HCT116 (cell line): Measurements from ENCODE around the gene TMEM117. TPM values are rescaled to one million over a fixed set of nuclear protein-coding genes. Genes with fewer than 3 reads are reported as not detected.

ENCODE experiments used
- ATAC-seq: fragments of 200-7000 bp; cut with Tn5 transposase; 2 replicates; pipeline ENCODE4 v1.9.1; 2020; ENCODE audit warnings: mild to moderate bottlenecking, moderate library complexity
- BruUV-seq: library from RNA; stranded (reverse); fragments of 400-500 nt; replicated peaks from 2 replicates; lab custom pipeline; 2021; lab: Mats Ljungman, UMichigan
- CTCF ChIA-PET: fragments of 300-600 bp; sonication (Branson Sonifier 250); formaldehyde crosslinking; loops from one replicate; lab custom pipeline; 2021; ENCODE audit warnings: antibody characterized with exemption; lab: Charles Lee
- POLR2A ChIA-PET: fragments of 300-600, 350-600 bp; sonication (Branson Sonifier 250); formaldehyde crosslinking; loops from one replicate; lab custom pipeline; 2021; ENCODE audit warnings: antibody characterized with exemption; lab: Charles Lee
- RAD21 ChIA-PET, 2 experiments: fragments of 300-600 bp; sonication (Branson Sonifier 250); formaldehyde crosslinking; loops; one replicate each; lab custom pipeline; 2023; ENCODE audit warnings: low total read pairs in 2 of 2; ENCODE audit not compliant: uncharacterized antibody in 2 of 2, unreplicated experiment in 2 of 2, low non-redundant PET in 1 of 2; lab: Charles Lee
- DNase-seq: peaks from one replicate; pipeline ENCODE4 v3.0.0-alpha.2; 2010; ENCODE audit warnings: low read depth, low spot score
- H2AFZ ChIP-seq: fragments of 200-600 bp; shearing (Covaris generic), sonication (generic); 2 replicates; pipeline ENCODE4 v1.6.1; 2017; ENCODE audit warnings: low read depth, mixed run types, mixed read lengths, antibody characterized with exemption, low read length; ENCODE audit not compliant: poor library complexity, severe bottlenecking
- H3K27ac ChIP-seq: 2 replicates; pipeline ENCODE4 v1.5.1; 2012; ENCODE audit warnings: low read depth, low read length
- H3K27me3 ChIP-seq: fragments of 200-600 bp; sonication (generic); 2 replicates; pipeline ENCODE4 v1.6.1; 2016; ENCODE audit warnings: mixed run types, low read length, mixed read lengths; ENCODE audit not compliant: insufficient read depth
- H3K36me3 ChIP-seq, 2 experiments: fragments of 200-500 bp in 1 of 2; fragments of 200-600 bp in 1 of 2; sonication (Bioruptor generic) in 1 of 2; sonication (generic) in 1 of 2; 2 replicates each; pipeline versions ENCODE4 v1.5.1 to v1.6.1; 2014 to 2016; ENCODE audit warnings: low read length in 2 of 2, inconsistent platforms in 1 of 2, mixed read lengths in 1 of 2, mixed run types in 1 of 2; ENCODE audit not compliant: insufficient read depth in 2 of 2, control insufficient read depth in 1 of 2
- H3K4me1 ChIP-seq, 2 experiments: fragments of 200-600 bp in 1 of 2; sonication (generic) in 1 of 2; 2 replicates each; pipeline versions ENCODE4 v1.5.1 to v1.6.1; 2012 to 2017; ENCODE audit warnings: low read length in 2 of 2, inconsistent platforms in 1 of 2, mild to moderate bottlenecking in 1 of 2, mixed read lengths in 1 of 2, mixed run types in 1 of 2, moderate library complexity in 1 of 2; ENCODE audit not compliant: insufficient read depth in 2 of 2, control insufficient read depth in 1 of 2
- H3K4me2 ChIP-seq: fragments of 200-600 bp; sonication (generic); 2 replicates; pipeline ENCODE4 v1.6.1; 2017; ENCODE audit warnings: mixed run types, low read length, mixed read lengths
- H3K4me3 ChIP-seq, 2 experiments: fragments of 200-600 bp in 1 of 2; sonication (generic) in 1 of 2; replicated peaks in 1 of 2; 2 replicates each; pipeline ENCODE4 v1.5.1; 2011 to 2016; ENCODE audit warnings: low read length in 2 of 2, control low read depth in 1 of 2, low read depth in 1 of 2, mild to moderate bottlenecking in 1 of 2, mixed read lengths in 1 of 2, mixed run types in 1 of 2
- H3K79me2 ChIP-seq: fragments of 200-600 bp; sonication (generic); 2 replicates; pipeline ENCODE4 v1.6.1; 2017; ENCODE audit warnings: mild to moderate bottlenecking, mixed run types, low read length, moderate library complexity, mixed read lengths; ENCODE audit not compliant: insufficient read depth
- H3K9ac ChIP-seq: fragments of 200-600 bp; sonication (generic); 2 replicates; pipeline ENCODE4 v1.6.1; 2016; ENCODE audit warnings: low read length, mixed read lengths
- H3K9me2 ChIP-seq: fragments of 200-600 bp; sonication (generic), shearing (Covaris generic); 2 replicates; pipeline ENCODE4 v1.6.1; 2017; ENCODE audit warnings: mixed run types, mild to moderate bottlenecking, moderate library complexity; ENCODE audit not compliant: insufficient read depth
- H3K9me3 ChIP-seq, 2 experiments: fragments of 200-500 bp in 1 of 2; fragments of 200-600 bp in 1 of 2; sonication (Bioruptor generic) in 1 of 2; sonication (generic) in 1 of 2; 2 replicates each; pipeline ENCODE4 v1.6.1; 2014 to 2017; ENCODE audit warnings: low read length in 2 of 2, mixed read lengths in 2 of 2, inconsistent platforms in 1 of 2, low read depth in 1 of 2, mild to moderate bottlenecking in 1 of 2, mixed run types in 1 of 2, moderate library complexity in 1 of 2; ENCODE audit not compliant: control insufficient read depth in 1 of 2, insufficient read depth in 1 of 2
- H4K20me1 ChIP-seq: fragments of 200-600 bp; sonication (generic), shearing (Covaris generic); 2 replicates; pipeline ENCODE4 v1.6.1; 2017; ENCODE audit warnings: mixed run types, mild to moderate bottlenecking, moderate library complexity; ENCODE audit not compliant: insufficient read depth
- ATF3 ChIP-seq: IDR thresholded peaks from 2 replicates; pipeline ENCODE4 v1.6.1; 2012
- CBX3 ChIP-seq: IDR thresholded peaks from 2 replicates; pipeline ENCODE4 v1.6.1; 2012; ENCODE audit warnings: low read depth
- ELF1 ChIP-seq: IDR thresholded peaks from 2 replicates; pipeline ENCODE4 v1.6.1; 2012; ENCODE audit warnings: low read depth, borderline replicate concordance
- EZH2 ChIP-seq: fragments of 200-600 bp; sonication (generic); IDR thresholded peaks from 2 replicates; pipeline ENCODE4 v1.6.1; 2017; ENCODE audit warnings: antibody characterized with exemption, mixed run types
- EZH2phosphoT487 ChIP-seq: fragments of 200-600 bp; IDR thresholded peaks from 2 replicates; pipeline ENCODE4 v1.6.1; 2018; ENCODE audit warnings: antibody characterized with exemption, borderline replicate concordance
- POLR2AphosphoS5 ChIP-seq: IDR thresholded peaks from 2 replicates; pipeline ENCODE4 v1.6.1; 2011; ENCODE audit warnings: mild to moderate bottlenecking, low read depth, low read length, moderate library complexity
- RAD21 ChIP-seq: IDR thresholded peaks from 2 replicates; pipeline ENCODE4 v1.6.1; 2012; ENCODE audit warnings: low read depth, mild to moderate bottlenecking
- REST ChIP-seq: IDR thresholded peaks from 2 replicates; pipeline ENCODE4 v1.6.1; 2012; ENCODE audit warnings: low read depth
- SIN3A ChIP-seq: IDR thresholded peaks from 2 replicates; pipeline ENCODE4 v1.6.1; 2012; ENCODE audit warnings: low read depth
- TCF7L2 ChIP-seq: IDR thresholded peaks from 2 replicates; pipeline ENCODE4 v1.7.0; 2011; ENCODE audit warnings: borderline replicate concordance, inconsistent platforms; ENCODE audit not compliant: insufficient read depth, insufficient read length; ENCODE audit errors: extremely low read depth
- YY1 ChIP-seq: IDR thresholded peaks from 2 replicates; pipeline ENCODE4 v1.6.1; 2011; ENCODE audit warnings: low read length, low read depth, moderate library complexity, mild to moderate bottlenecking; ENCODE audit not compliant: insufficient replicate concordance; ENCODE audit errors: extremely low read depth
- ZBTB33 ChIP-seq: IDR thresholded peaks from 2 replicates; pipeline ENCODE4 v1.6.1; 2011; ENCODE audit warnings: mild to moderate bottlenecking, low read length, moderate library complexity; ENCODE audit not compliant: insufficient replicate concordance; ENCODE audit errors: extremely low read depth
- intact Hi-C: fragments of 100-400 bp; cut with micrococcal nuclease; formaldehyde crosslinking; loops from 2 replicates; pipeline ENCODE4 v1.10.0; 2022
- total RNA-seq: library from RNA; stranded (reverse); gene quantifications from one replicate; pipeline ENCODE4 v1.2.1, GENCODE V29; 2021; ENCODE audit not compliant: unreplicated experiment

TMEM117 gene
- total RNA-seq, 1 experiment from 2014 or later: 3.6 TPM

- no peaks in the 10 kb centered on the region for H3K4me1 ChIP-seq
- no peak overlapping the region for H2AFZ ChIP-seq
- ChIA-PET CTCF (interaction anchor here (1.2 kb wide), 1 partner anchor 8 kb away, joined by 3 read pairs; no protein-coding TSS in a partner anchor), RAD21 (no interaction called here), POLR2A (no interaction called here)
- intact Hi-C loops: no loop called here
- DNase-seq (no peak), ATAC-seq (no peak)
- no peaks in the 10 kb centered on the region for H4K20me1 ChIP-seq
- no TSS peak for BruUV-seq
- H3K36me3 ChIP-seq: no peaks in the 10 kb centered on the region
- H3K4me2 ChIP-seq: no peak overlapping the region
- no peak overlapping the region for H3K9ac ChIP-seq
- no peaks in the 10 kb centered on the region for H3K27me3 ChIP-seq
- H3K27ac ChIP-seq: no peak overlapping the region
- no peaks in the 10 kb centered on the region for H3K9me2 ChIP-seq
- H3K9me3 ChIP-seq: no peaks in the 10 kb centered on the region
- no peak overlapping the region for H3K4me3 ChIP-seq
- no peak for TF ChIP-seq CBX3
- no peak for TF ChIP-seq ATF3
- TF ChIP-seq SIN3A: no peak
- no peak for TF ChIP-seq POLR2AphosphoS5
- TF ChIP-seq YY1: no peak
- no peak for TF ChIP-seq RAD21
- no peak for TF ChIP-seq TCF7L2
- no peak for TF ChIP-seq ZBTB33
- no peak for TF ChIP-seq ELF1
- TF ChIP-seq EZH2phosphoT487: no peak
- no peak for TF ChIP-seq REST
- no peak for TF ChIP-seq EZH2
- no peaks in the 10 kb centered on the region for H3K79me2 ChIP-seq
Measured at GRCh38 chr12:43945983-43946382, 110.1 kb downstream of the TMEM117 start.
